Measurements from ENCODE around the gene PI4K2A. TPM values are rescaled to one million over a fixed set of nuclear protein-coding genes. Genes with fewer than 3 reads are reported as not detected.

Gene PI4K2A
- total RNA-seq, 3 donors from 2014 or later: 11.2 to 13.7 (median 11.7) TPM

- H3K9me3 ChIP-seq: no peaks in the 10 kb centered on the region
- TF ChIP-seq CTCF (IDR thresholded peaks at IDR 0.05): peak; percentile 88
- DNase-seq: peak in 1 of 3 donors; percentile 74
- no peak overlapping the region for H3K4me3 ChIP-seq
- ATAC-seq: peak; percentile 84
- intact Hi-C loops (cut with DNase I, micrococcal nuclease): no loop called here
- H3K36me3 ChIP-seq (ENCODE audit: low read depth): no peaks in the 10 kb centered on the region
- H3K4me1 ChIP-seq (ENCODE audit: low read depth): peaks cover 6% of the 10 kb centered on the region
These were observed 61.1 kb downstream of the PI4K2A start for GRCh38 chr10:97701438-97702069.

GRCh38 chr10:97703398-97704067, 63.1 kb downstream of the PI4K2A start:
- intact Hi-C loops (cut with DNase I, micrococcal nuclease): no loop called here
- no peak for ATAC-seq
- H3K4me3 ChIP-seq: no peak overlapping the region

GRCh38 chr10:97704341-97704740, 63.9 kb downstream of the PI4K2A start:
- no peak for TF ChIP-seq CTCF (IDR thresholded peaks at IDR 0.05)
- no peaks in the 10 kb centered on the region for H3K36me3 ChIP-seq (ENCODE audit: low read depth)
- intact Hi-C loops (cut with DNase I, micrococcal nuclease): no loop called here
- H3K4me1 ChIP-seq (ENCODE audit: low read depth): peaks cover 1% of the 10 kb centered on the region
- DNase-seq: no peak
- no peak overlapping the region for H3K4me3 ChIP-seq
- H3K9me3 ChIP-seq: no peaks in the 10 kb centered on the region
- ATAC-seq: no peak

More at GRCh38 chr10:97703398-97704067, 63.1 kb downstream of the PI4K2A start:
- H3K4me1 ChIP-seq (ENCODE audit: low read depth): peaks cover 1% of the 10 kb centered on the region
- H3K36me3 ChIP-seq (ENCODE audit: low read depth): no peaks in the 10 kb centered on the region
- no peak for DNase-seq
- H3K9me3 ChIP-seq: no peaks in the 10 kb centered on the region
- TF ChIP-seq CTCF (IDR thresholded peaks at IDR 0.05): no peak

- intact Hi-C loops (cut with DNase I, micrococcal nuclease): no loop called here
- H3K4me1 ChIP-seq (ENCODE audit: low read depth): peaks cover 3% of the 10 kb centered on the region
- H3K36me3 ChIP-seq (ENCODE audit: low read depth): no peaks in the 10 kb centered on the region
- no peak for TF ChIP-seq CTCF (IDR thresholded peaks at IDR 0.05)
- DNase-seq: no peak
- no peaks in the 10 kb centered on the region for H3K9me3 ChIP-seq
- ATAC-seq: no peak
- H3K4me3 ChIP-seq: no peak overlapping the region
These were observed 64.7 kb downstream of the PI4K2A start for GRCh38 chr10:97705006-97705670.

GRCh38 chr10:97707134-97707861, 66.8 kb downstream of the PI4K2A start:
- TF ChIP-seq CTCF (IDR thresholded peaks at IDR 0.05): no peak
- peaks cover 3% of the 10 kb centered on the region for H3K4me1 ChIP-seq (ENCODE audit: low read depth)
- ATAC-seq (no peak), DNase-seq (no peak)
- no peaks in the 10 kb centered on the region for H3K9me3 ChIP-seq
- no peaks in the 10 kb centered on the region for H3K36me3 ChIP-seq (ENCODE audit: low read depth)
- no peak overlapping the region for H3K4me3 ChIP-seq
- intact Hi-C loops (cut with DNase I, micrococcal nuclease): no loop called here

Measured in mucosa of descending colon (tissue), 3 donors.